NCI-H1048 (cell line): ENCODE data around the gene MAML2.
"Not testable (repeated sequence)": the region's sequence is repeated elsewhere in the genome, so short reads cannot be mapped to it uniquely, and the experiment has no call there.

Experiments
- DNase-seq: peaks from one replicate; lab custom pipeline; 2025; lab: John Stamatoyannopoulos, UW

MAML2 gene

DNA sequence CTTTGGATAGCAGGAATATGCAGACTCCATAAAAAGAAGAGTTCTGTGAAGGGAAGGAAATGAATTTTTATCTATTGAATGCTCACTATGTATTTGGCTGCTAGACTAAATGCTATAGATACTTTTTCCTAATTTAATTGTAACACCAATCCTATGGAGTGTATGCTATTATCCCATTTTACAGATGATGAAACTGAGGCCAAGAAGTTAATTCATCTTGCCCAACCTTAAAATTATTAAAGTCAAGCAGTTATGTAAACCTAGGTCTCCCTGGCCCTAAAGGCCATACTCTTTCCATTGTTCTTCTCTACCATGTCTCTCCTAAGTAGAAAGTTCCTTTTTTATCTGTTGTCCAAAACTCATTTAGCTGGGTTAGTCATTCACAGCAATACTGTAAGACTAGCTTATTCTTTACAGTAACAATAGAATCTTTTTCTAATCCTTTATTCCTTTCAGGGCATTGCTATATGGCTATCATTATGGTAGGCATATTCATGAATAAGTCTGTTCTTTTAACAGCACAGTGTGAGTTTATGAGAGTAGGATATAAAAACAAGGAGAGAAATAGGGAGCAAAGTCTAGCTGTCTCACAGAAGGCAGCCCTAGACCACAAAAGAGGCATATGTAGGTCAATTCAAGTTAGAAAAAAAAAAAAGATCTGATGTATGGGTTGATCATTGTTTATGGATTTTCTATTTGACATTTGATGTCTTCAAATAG lies 50.5 kb downstream of the MAML2 start:
- no peak for DNase-seq

DNA sequence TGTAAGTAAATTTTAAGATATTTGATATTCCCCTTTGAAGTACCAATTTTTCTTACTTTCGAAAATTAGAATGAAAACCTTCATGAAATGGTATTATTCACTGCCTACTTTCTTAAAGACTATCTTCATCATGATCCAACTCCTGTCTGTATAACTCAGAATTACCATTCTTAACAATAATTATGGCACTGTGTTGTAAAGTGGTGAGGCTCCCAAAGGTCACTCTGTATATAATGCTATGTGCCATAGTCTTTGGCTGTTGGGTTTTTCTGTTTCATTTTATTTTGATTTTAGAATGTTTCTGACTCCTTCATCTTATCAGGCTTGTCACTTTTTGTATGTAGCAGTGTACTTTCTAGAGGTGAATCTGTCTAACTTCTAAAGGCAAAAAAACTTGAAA lies 52.4 kb downstream of the MAML2 start:
- no peak for DNase-seq

DNA sequence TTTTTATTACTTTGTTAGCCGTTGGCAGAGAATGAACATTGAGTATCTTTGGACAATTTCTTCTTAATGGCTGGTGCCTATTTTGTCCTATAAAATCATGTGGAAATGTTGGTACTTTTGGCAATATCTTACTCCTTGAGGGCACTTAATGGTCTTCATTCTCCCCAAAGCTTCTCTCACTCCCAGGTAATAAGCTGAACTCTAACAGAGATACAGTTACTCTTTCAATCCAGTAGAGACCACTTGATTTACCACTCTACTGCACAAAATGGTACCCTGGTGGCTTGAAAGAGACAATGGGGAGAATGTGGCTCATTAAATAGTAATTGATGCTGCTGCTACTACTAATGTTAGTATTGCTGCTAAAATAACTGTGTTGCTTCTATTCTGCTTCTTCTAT lies 53.0 kb downstream of the MAML2 start:
- no peak for DNase-seq

DNA sequence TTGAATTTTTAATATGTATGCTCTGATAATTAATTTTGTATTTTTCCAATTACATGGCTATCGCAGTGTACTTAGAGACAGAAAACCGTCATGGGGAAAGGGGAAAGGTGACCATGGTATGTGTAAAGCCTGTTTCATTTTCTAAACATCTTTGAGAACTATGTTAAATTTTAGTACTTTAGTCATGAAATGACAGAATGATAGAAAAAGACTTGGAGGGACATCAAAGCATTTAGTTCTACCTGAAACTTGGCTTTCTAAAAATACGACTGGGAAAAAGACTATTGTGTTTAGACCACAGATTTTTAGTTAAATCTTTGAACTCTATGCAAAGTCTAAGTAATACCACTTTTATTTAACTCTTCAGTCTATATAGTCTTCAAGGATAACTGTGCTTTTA lies 54.1 kb downstream of the MAML2 start:
- DNase-seq, result no peak

DNA sequence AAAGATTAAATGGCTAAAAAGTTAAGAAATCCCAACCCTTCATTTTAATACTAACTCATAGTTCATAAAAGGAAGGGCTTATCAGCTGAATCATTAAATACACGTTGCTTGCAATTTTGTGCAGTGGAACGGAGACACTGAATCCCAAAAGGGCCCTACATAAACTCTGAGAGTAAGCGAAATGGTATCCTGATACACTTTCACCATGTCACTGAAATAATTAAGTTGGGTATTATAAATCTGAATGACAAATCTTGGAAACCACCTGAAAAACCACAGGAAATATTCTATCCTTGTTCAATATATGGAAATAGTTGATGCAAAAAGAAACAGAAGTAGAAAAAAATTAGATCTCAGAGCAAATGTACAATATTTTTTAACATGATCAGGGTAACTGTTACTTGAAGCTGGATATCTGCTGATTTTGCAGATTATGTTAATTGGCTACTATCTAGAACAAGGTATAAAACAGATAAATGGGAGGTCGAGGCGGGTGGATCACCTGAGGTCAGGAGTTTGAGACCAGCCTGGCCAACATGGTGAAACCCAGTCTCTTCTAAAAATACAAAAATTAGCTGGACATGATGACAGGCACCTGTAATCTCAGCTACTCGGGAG lies 55.1 kb downstream of the MAML2 start:
- no peak for DNase-seq

DNA sequence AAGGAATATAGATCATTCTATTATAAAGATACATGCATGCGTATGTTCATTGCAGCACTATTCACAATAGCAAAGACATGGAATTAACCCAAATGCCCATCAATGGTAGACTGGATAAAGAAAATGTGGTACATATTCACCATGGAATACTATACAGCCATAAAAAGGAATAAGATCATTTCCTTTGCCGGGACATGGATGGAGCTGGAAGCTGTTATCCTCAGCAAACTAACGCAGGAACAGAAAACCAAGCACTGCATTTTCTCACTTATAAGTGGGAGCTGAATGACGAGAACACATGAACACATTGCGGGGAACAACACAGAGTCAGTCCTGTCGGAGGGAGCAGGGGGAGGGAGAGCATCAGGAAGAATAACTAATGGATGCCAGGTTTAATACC lies 57.0 kb downstream of the MAML2 start:
- DNase-seq, result not testable (repeated sequence)

DNA sequence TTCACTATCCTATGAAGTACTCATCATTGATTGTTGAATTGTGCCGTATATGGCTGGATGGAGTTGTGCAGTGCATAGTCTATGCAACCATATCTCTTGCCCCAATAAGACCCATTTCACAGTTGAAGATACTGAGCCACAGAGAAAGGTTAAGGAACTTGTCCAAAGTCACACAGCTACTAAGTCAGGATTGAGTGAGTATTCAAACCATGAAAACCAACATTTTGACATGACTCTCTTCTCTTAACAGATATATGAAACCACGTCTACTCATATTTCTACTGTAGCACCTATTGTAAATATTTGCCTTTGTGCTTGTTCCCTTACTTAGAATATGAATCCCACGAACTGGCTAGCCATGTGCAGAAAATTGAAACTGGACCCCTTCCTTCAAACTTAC lies 58.1 kb downstream of the MAML2 start:
- DNase-seq, result no peak

DNA sequence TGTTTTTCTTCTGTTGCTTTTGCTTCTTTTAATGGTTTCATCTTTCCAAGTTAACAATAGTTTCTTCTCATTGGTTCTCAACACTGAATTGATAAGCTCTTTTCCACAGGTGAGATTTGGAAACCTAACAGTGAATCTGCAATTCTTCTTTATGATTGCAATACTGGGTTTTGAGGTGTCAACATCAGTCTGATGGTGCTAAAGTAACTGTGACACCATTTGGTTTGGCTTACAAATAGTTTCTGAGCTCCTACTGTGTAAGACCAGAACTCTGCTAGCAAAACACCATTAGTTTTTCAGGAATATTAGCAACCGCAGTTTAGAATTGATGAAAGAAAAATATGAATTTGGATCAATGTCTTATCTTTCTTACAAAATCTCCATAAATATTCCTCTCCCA lies 58.6 kb downstream of the MAML2 start:
- no peak for DNase-seq

DNA sequence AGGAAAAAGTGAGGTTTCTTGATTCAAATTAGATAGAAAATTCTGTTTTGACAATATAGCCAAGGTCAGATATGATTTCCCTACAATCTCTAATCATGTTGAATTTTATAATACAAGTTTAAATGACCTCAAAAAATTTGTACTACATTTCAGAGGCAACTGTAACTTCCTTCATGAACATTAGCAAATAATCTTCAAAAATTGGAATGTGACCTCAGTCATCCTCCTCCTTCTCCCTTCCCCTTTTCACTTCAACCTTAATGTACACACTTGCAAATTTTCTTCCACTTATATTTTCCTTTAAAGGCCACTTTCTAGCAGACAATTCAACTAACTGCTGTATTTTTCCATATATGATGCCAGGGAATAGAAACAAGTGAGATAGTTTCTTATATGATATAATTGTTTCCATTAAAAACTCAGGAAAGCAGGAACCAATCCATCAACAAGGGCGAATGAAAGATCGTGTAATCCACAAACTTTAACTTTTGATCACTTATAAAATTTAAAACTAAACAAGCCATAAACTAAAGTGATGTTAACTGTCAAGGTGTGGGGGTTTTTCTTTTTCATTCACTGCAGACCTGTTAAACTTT lies 60.3 kb downstream of the MAML2 start:
- DNase-seq, result no peak

DNA sequence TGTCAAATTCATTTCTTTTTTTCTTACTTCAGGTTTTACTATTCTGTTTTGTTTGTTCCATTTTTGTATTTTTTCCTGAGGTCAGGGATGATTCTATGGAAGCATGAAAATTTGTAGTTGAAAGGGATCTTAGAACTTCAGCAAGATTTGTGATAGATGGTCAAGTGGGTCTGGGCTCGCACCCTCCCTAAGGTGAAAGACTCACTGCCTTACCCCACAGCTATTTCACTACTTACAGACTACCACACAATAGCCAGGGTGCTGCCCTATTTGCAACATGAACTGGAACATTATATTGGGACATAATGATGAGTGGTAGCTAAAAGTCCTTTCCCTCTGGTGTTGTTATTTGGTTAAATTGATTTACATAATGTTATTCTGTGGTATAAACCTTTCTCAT lies 62.6 kb downstream of the MAML2 start:
- DNase-seq, result no peak

DNA sequence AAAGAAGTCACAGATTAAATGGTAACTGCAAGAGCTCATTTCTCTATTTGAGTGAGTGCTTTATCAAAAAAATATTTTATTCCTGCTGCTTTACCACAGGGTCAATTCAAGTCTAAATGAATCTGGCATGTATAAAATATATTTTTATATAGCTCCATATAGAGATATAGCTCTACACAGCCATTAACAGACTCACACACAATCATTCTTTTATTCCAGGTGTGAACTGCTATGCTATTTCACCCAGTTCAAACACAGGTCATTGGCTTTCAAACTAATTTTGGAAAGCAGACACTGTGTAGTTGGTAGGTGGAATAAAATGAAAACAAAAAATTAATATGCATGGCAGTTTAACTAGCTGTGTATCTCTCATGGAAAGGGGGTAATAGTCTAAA lies 63.1 kb downstream of the MAML2 start:
- DNase-seq, result no peak

DNA sequence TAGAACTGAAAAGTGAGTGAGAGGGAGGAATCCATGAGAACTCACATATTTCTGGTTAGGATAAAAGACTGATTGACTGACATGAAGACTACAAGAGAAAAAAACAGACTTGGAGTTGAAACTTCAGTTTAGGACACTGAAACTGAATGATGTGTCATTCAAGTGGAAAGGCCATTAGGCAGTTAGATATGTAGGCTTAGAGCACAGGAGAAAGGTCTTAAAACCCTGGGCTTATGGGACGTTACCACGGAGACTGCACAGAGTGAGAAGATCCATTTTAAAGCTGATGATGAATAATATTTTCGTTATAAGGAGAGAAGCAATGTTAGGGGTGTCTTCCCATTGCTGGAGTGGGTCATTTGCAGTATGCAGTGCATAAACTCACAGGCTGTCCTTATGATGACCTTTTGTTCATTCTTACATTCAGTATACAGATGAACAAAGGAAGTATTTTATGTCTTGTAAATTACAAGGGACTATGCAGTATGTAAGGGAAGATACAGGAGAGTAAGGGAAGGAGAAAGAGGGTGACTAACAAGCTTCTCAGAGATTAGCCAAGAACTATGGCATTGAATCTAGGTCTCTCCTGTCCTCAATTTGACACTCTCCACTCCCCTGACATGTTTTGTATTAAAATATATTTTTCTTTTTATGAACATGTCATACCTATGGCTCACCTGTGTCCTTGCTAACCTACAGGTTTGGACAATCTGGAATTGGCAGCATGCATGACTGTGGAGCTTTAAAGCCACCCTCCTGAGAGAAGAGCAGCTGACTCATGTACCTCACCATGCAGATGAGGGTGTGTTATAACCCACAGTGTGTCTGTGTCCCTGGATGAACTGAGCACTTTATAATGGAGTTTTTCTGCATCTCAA lies 63.7 kb downstream of the MAML2 start:
- no peak for DNase-seq

DNA sequence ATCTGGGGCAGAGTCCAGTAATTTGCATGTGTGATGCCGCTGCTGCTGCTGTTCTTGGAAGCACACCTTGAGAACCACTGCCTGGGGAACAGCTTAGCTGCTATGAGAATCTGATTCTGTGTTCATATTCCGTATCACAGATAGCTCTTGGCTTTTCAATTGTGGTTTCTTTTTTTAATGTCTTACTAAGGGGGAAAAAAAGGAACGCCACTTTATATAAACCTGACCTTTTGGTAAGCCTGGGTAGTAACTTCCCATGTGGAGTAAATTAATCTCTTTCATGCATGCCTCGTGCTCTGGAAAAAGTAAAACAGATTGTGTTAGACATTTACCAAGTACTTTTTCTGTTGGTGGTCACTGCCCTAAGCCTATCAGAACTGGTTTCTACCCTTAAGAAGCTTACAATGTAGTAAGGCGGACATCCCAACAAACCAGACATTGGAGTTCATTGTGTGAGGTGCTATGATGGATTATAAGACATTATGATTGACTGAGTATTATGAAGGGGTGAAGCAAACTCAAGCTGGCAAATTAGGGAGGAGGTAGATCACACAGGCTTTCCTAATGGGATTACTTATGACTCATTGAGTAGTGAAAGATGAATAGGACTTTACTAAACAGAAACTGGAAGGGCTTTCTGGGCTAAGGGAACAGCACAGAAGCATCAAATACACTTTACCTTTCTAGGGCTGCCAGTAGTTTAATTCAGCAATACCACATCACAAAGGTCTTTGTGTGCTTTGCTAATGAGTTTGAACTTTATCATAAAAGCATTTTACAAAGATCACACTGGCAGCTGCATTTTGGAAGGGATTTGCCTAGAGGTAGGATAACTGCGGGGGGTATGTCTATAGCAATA lies 64.7 kb downstream of the MAML2 start:
- no peak for DNase-seq

DNA sequence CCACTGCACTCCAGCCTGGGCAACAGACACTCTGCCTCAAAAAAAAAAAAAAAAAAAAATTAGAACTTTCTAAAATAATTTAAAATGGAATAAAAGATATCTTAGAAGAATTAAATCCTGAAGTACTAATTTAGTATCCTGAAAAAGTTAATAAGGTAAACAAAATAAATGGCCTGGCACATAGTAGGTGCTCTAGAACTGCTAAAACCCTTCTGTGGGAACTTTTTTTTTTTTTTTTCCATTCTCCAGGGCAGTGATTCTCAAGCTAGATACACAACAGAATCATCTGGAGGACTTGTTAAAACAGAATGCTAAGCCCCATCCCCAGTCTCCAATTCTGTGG lies 65.3 kb downstream of the MAML2 start:
- DNase-seq, result no peak

DNA sequence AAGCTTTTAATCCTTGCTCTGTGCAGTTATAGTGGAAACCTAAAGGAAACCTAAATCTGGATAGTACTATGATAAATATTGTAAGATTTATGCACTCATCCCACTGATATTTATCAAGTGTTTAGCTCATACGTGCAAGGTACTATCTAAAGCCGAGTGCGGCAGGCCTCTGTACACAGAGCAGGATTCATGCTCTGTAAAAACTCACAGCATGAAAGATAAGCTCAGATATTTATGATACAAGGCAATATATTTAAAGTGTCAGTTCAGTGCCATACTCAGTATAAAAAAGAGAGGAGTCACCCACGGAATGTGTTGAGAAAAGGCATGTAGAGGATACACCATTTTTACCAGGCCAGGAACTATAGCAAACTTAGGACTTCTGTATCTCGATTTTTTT lies 66.2 kb downstream of the MAML2 start:
- no peak for DNase-seq

DNA sequence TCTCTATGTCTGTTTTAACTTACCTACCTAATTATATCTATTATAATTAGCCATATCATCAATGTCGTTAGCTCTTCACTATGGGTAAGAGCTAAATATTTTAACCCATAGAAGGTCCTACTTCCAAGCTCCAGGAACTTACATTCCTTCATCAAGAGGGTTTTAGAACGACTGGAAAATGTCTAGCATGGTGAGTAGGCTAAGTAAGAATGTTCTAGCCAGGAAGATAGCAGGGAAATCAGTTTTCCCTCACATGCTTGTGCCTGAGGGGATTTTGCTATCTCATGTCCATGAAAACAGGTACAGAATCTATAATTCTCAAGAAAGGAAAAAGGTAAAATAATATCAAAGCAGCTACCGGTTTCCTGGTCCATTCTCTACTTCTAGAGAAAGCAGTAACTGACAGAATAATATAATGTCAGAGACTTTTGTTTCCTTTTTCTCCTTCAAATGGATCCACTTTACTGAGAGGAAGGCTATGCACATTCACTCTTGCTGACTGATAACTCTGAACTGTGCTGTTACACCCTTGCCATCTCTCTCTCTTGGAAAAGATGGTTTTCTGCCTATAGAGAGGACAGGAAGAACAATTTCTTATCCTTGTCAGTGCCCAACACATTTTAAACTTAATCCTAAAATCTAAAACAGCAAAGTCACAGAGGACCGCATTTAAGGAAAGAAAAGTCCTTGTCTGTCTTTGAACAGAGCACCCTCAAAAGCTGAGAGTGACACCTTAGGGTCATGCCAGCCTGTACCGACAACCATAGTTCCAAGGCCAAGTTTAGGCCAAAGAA lies 67.0 kb downstream of the MAML2 start:
- DNase-seq, result no peak

DNA sequence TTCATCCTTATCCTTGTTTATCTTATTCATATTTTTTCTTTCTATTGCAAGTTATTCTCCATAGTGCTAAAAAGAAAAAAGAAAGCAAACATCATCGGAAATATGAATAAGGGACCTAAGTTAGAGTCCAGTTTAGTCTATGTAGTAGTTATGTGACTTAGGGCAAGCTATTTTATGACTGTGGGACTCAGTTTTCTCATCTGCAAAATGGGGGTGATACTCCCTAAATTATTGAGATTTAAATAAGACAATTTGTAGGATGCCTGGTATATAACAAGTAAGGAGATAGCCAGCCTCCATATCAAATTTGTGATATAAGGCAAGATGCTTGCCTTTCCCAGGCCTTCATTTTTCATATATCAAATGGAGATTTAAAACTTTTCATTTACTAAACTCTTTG lies 69.5 kb downstream of the MAML2 start:
- DNase-seq, result no peak

DNA sequence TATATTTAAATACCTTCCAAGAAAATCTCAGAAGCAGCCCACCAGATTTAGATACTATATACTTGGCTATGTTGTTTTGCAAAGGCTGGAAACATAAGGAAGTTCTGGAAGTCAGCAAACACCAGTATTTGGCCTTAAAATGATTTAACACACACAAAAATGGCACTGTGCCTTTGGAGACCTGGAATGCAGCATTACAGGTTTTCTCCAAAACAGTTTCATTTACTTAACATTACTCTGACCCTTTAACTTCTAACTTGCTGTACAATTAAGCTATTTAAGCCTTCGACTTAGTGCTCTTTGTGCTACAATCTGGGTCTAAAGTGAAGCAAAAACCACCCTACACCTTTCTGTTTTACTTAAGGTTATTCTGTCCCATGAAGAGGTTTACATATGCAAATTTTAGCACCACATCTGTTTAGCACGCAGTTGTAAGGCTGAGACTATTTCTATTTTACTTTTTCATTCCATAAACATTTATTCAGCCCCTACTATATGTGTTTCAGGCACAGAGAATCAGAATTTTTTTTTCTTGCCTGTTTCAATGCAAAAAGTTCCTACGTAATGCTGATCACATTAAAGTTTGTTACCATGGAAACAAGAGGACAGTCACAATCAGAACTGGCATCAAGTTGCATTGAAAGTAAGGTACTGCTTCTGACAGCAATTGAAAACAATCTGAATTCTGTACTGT lies 70.3 kb downstream of the MAML2 start:
- DNase-seq, result no peak

DNA sequence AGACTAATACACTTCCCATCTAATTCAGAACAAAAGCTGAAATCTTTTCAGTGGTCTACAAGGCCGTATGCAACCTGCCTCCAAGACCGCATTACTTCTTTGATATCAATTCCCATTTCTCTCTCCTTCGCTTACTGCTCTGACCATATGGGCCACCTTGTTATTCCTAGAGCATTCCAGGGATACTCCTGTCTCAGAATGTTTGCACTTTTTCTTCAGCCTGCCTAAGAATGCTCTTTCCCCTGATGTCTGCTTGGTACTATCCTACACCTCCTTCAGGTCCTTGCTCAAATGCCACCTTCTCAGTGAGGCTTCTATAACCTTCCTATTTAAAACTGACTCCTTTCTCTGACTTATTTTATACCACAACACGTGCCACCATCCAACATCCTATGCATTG lies 71.2 kb downstream of the MAML2 start:
- no peak for DNase-seq

DNA sequence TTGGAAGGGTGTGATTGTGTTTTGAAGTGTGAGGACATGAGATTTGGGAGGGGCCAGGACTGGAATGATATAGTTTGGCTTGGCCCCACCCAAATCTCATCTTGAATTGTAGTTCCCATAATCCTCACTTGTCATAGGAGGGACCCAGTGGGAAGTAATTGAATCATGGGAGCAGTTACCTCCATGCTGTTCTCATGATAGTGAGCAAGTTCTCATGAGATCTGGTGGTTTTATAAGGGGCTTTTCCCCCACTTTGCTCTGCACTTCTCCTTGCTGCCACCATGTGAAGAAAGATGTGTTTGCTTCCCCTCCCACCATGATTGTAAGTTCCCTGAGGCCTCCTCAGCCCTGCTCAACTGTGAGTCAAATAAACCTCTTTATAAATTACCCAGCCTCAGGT lies 71.6 kb downstream of the MAML2 start:
- DNase-seq, result not testable (repeated sequence)
